Endothelial cell of umbilical vein (primary cell): Measurements from ENCODE around the gene ZC2HC1B. TPM values are rescaled to one million over a fixed set of nuclear protein-coding genes. Genes with fewer than 3 reads are reported as not detected.

ENCODE experiments used
- BruUV-seq: library from RNA; stranded (reverse); fragments of 400-500 nt; replicated peaks from 2 replicates; lab custom pipeline; 2021; lab: Mats Ljungman, UMichigan
- CTCF ChIA-PET: fragments of 300-600, 350-600 bp; sonication (Branson Sonifier 250); formaldehyde crosslinking; loops from one replicate; lab custom pipeline; 2021; ENCODE audit warnings: antibody characterized with exemption, inconsistent platforms; lab: Charles Lee
- POLR2A ChIA-PET: fragments of 300-600, 350-600 bp; sonication (Branson Sonifier 250); formaldehyde crosslinking; loops from one replicate; lab custom pipeline; 2021; ENCODE audit warnings: antibody characterized with exemption, inconsistent platforms; lab: Charles Lee
- DNase-seq: peaks from one replicate; pipeline ENCODE4 v3.0.0-alpha.2; 2011; ENCODE audit warnings: low read depth, low spot score
- FAIRE-seq: peaks from 2 replicates; lab custom pipeline; 2011; peaks lifted over from hg19 to GRCh38; lab: Jason Lieb, UNC
- H2AFZ ChIP-seq: 2 replicates; pipeline ENCODE4 v1.6.0; 2012; ENCODE audit warnings: low read depth, low read length, control low read depth, inconsistent platforms
- H3K27ac ChIP-seq: 2 replicates; pipeline ENCODE4 v1.5.1; 2011; ENCODE audit warnings: low read depth, mild to moderate bottlenecking, control low read depth, low read length, moderate library complexity; ENCODE audit not compliant: insufficient read depth
- H3K27me3 ChIP-seq, 2 experiments: 2 replicates each; pipeline versions ENCODE4 v1.6.0 to v1.6.1; 2011; ENCODE audit warnings: low read length in 2 of 2, mixed read lengths in 1 of 2; ENCODE audit not compliant: control insufficient read depth in 2 of 2, insufficient read depth in 2 of 2
- H3K36me3 ChIP-seq, 2 experiments: 2 replicates in 1 of 2; 3 replicates in 1 of 2; pipeline ENCODE4 v1.5.1; 2011; ENCODE audit warnings: low read length in 2 of 2, mild to moderate bottlenecking in 1 of 2, moderate library complexity in 1 of 2; ENCODE audit not compliant: control insufficient read depth in 2 of 2, insufficient read depth in 2 of 2; ENCODE audit errors: extremely low read depth in 1 of 2
- H3K4me1 ChIP-seq: 3 replicates; pipeline ENCODE4 v1.5.1; 2011; ENCODE audit warnings: mild to moderate bottlenecking, low read length; ENCODE audit not compliant: control insufficient read depth, insufficient read depth; ENCODE audit errors: extremely low read depth
- H3K4me2 ChIP-seq: 2 replicates; pipeline ENCODE4 v1.6.1; 2011; ENCODE audit warnings: low read length, control low read depth, mixed read lengths; ENCODE audit not compliant: insufficient read depth
- H3K4me3 ChIP-seq, 3 experiments: fragments of 200-600 bp in 1 of 3; sonication (generic), shearing (Covaris generic) in 1 of 3; replicated peaks in 1 of 3; 2 replicates each; pipeline ENCODE4 v1.5.1; 2011 to 2016; ENCODE audit warnings: control low read depth in 3 of 3, low read length in 3 of 3, mild to moderate bottlenecking in 2 of 3, inconsistent platforms in 1 of 3, low read depth in 1 of 3, moderate library complexity in 1 of 3; ENCODE audit not compliant: insufficient read depth in 1 of 3
- H3K79me2 ChIP-seq: 2 replicates; pipeline ENCODE4 v1.6.0; 2012; ENCODE audit warnings: low read length, inconsistent platforms; ENCODE audit not compliant: control insufficient read depth, insufficient read depth
- H3K9ac ChIP-seq: replicated peaks from 2 replicates; pipeline ENCODE3; 2011; ENCODE audit warnings: low read length, control low read depth; ENCODE audit not compliant: insufficient read depth; ENCODE audit errors: extremely low read depth
- H3K9me1 ChIP-seq: replicated peaks from 3 replicates; pipeline ENCODE4 v1.6.0; 2011; ENCODE audit warnings: mild to moderate bottlenecking, low read length; ENCODE audit not compliant: control insufficient read depth, insufficient read depth; ENCODE audit errors: extremely low read depth
- H3K9me3 ChIP-seq: replicated peaks from 2 replicates; pipeline ENCODE4 v1.5.1; 2012; ENCODE audit warnings: low read length, inconsistent platforms; ENCODE audit not compliant: control insufficient read depth, insufficient read depth
- H4K20me1 ChIP-seq: replicated peaks from 2 replicates; pipeline ENCODE3; 2011; ENCODE audit warnings: mild to moderate bottlenecking, low read length; ENCODE audit not compliant: control insufficient read depth, insufficient read depth; ENCODE audit errors: extremely low read depth
- CTCF ChIP-seq, 2 donors: IDR thresholded peaks; 1 replicate in 1 of 2; 2 replicates in 1 of 2; pipeline ENCODE4 v1.5.1; 2011; ENCODE audit warnings: low read length in 2 of 2, mild to moderate bottlenecking in 2 of 2, moderate library complexity in 2 of 2, control low read depth in 1 of 2, inconsistent platforms in 1 of 2, low read depth in 1 of 2; ENCODE audit not compliant: insufficient read depth in 1 of 2; ENCODE audit errors: extremely low read depth in 1 of 2
- GATA2 ChIP-seq: IDR thresholded peaks from 2 replicates; pipeline ENCODE4 v1.7.0; 2011; ENCODE audit warnings: low read depth, mild to moderate bottlenecking, moderate library complexity, mixed read lengths, low read length; ENCODE audit not compliant: insufficient read length, insufficient read depth
- MAX ChIP-seq: IDR thresholded peaks from 2 replicates; pipeline ENCODE4 v1.6.1; 2011; ENCODE audit not compliant: insufficient read depth, insufficient read length
- POLR2AphosphoS5 ChIP-seq: IDR thresholded peaks from 2 replicates; pipeline ENCODE4 v1.6.1; 2012; ENCODE audit warnings: low read depth, mild to moderate bottlenecking, control low read depth, low read length, moderate library complexity; ENCODE audit not compliant: insufficient read depth
- dilution Hi-C: fragments of 300-500 bp; cut with MboI; formaldehyde crosslinking; loops from one replicate; pipeline ENCODE4 v1.15.0; 2019; ENCODE audit warnings: low sequenced_read_pairs; ENCODE audit not compliant: extremely low pct_ligation_motif_present
- intact Hi-C: fragments of 100-400 bp; cut with micrococcal nuclease; formaldehyde crosslinking; loops from one replicate; pipeline ENCODE4 v1.10.0; 2022
- polyA plus RNA-seq, 4 experiments: library from polyadenylated mRNA; depleted of rRNA in 3 of 4; stranded (reverse) in 3 of 4; unstranded in 1 of 4; fragments of >200 nt; gene quantifications; 2 replicates each; pipeline versions ENCODE4 v1.2.1 to v1.2.3, GENCODE V29; 2011 to 2012; ENCODE audit warnings: missing spikeins in 1 of 4
- total RNA-seq: library from RNA; stranded (reverse); gene quantifications from 2 replicates; pipeline ENCODE4 v1.2.3, GENCODE V29; 2021

ZC2HC1B gene
- total and polyA plus RNA-seq, 2 donors (not counting 3 experiments of a cell fraction or from before 2014, with no cell fraction given): not detected

- Histone ChIP-seq H3K27me3 (peaks cover 6% of the 10 kb centered on the region in 2 experiments), H3K9me3 (no peaks in the 10 kb centered on the region), H3K9me1 (no peaks in the 10 kb centered on the region), H3K36me3 (no peaks in the 10 kb centered on the region), H3K4me2 (no peak overlapping the region), H3K4me3 (no peak overlapping the region), H3K79me2 (no peaks in the 10 kb centered on the region), H3K27ac (no peak overlapping the region), H2AFZ (no peak overlapping the region), H3K9ac (no peak overlapping the region), H3K4me1 (no peaks in the 10 kb centered on the region), H4K20me1 (no peaks in the 10 kb centered on the region)
- BruUV-seq: no TSS peak
- DNase-seq (no peak), FAIRE-seq (no peak)
- TF ChIP-seq MAX: no peak
- TF ChIP-seq POLR2AphosphoS5: no peak
- no peak for TF ChIP-seq GATA2
- no peak for TF ChIP-seq CTCF (IDR thresholded peaks at IDR 0.05; ENCODE audit: extremely low read depth in 1 of 2, insufficient read depth in 1 of 2, low read depth in 1 of 2, low read length in 2 of 2)
- ChIA-PET CTCF (interaction anchor here (1.3 kb wide), 1 partner anchor 12 kb away, joined by 3 read pairs; no protein-coding TSS in a partner anchor), POLR2A (no interaction called here)
- dilution Hi-C loops (no loop called here), intact Hi-C loops (no loop called here)
Measured at GRCh38 chr6:143970456-143971218, 106.4 kb downstream of the ZC2HC1B start.
